NCI-H446 (cell line): ENCODE data around the gene NFU1.
"Not testable (repeated sequence)": the region's sequence is repeated elsewhere in the genome, so short reads cannot be mapped to it uniquely, and the experiment has no call there.

Experiments used
- DNase-seq, 2 experiments: peaks; one replicate each; lab custom pipeline; 2025; lab: John Stamatoyannopoulos, UW

The NFU1 gene

GRCh38 chr2:69387770-69388481, 49.3 kb downstream of the NFU1 start:
- no peak for DNase-seq

DNA sequence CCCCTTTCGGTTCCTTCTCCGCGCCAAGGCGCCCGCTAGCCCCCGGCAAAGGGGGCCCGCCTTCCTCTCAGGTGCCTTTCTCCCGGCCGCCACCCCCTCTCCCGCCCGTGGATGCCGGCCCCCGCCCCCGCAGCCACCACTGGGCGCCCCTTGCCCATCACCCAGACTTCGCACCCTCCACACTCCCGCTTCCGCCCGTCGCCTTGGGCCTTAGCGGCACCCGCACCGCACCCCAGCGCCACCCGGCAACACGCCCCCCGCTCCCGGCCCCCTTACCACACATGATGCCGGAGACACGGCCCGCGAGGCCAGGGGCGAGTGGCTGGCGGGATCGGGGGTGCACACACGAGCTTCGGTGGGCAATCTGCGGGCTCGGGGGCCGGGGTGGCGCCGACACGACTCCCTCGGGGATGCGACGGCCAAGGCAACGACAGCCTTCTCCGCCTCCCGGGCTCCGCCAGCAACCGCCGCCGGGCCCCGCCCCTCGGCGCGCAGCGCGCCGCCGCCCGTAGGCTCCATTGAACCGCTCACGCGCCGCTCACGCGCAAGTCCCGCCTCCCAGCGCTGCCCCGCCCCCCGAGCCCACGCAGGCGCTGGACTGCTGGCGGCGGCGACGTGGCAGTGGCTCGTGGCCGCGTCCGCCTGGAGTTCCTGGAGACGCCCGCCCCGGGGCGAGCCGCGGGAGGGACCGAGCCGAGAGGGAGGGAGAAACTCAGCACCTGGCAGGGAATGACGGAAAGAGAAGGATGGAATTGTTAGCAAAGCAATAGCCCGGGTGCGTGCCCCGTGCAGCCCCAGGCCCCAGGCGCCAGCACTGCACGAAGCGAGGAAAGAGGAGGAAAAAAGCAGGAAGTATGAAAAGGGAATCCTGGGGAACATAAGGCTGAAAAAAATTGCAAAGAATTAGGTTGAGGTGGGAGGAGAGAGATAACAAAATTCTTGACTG, 50.2 kb downstream of the NFU1 start, which contains the start of gene GFPT1:
Gene GFPT1, minus strand, starts transcription at position 439 of the 946 bp plus-strand sequence. Its CDS starts 156 bp downstream, at position 283.
- peak; percentile 77 to 93 for DNase-seq

DNA sequence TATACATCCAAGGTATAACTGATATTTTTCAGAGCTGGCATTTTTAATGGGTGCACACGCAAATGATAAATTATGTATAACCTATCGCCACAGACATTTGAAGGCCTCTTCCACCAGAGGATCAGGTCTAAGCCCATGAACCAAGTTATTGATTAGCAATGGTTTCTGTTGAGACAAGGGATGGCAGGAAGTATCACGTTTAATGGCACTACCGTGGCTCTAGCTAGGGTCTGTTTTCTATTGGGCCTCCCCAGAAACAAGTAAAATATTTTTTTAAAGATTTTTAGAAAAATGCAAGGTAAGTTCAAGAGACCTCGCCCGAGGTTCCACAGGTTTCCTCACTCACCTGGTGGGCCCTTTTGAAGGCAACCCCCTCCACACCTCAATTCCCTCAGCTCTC, 50.9 kb downstream of the NFU1 start:
- no peak for DNase-seq

DNA sequence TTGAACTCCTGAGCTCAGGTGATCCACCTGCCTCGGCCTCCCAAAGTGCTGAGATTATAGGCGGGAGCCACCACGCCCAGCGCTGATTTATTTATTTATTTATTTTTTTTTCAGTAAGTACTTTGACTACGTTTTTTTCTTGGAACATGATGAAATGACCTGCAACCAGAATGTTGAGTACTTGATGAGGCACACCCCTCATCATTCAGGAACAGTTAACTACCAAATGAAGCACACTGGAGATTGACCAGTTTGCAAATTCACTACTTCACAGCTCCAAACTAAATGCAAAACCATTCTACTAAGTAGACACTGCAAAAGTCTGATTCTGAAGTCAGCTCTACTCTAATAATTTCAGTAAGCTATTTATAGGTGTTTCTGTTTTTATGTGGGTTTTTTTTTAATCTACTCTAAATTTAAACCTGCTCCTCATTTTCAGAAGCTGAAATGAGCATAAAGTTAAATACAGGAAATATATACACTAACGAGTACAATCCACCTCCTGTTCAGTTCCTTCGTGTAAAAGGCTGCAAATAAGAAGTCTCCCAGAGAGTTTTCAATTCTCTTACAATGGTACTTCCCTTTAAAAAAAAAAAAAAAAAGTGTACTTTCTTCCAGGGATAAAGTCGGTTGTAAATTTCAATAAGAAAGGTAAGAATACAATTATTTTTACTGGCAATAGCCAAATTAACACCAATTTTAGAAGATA, 51.6 kb downstream of the NFU1 start:
- DNase-seq, result no peak

DNA sequence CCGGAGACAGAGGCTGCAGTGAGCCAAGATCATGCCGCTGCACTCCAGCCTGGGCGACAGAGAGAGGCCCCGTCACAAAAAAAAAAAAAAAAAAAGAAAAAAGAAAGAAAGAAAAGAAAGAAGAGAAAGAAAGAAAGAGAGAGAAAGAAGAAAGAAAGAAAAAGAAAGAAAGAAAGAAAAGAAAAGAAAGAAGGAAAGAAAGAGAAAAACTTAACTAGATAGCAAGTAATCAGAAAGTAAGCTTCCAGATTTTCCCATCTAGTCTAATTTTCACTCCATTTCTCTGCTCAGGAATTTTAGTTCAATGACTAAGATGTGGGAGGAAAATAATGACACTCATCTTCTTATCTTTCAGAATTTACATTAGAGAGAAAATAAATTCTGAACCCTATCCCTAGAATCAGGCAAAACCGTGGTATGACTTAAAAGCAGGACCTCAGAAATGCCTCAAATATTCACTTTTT, 52.6 kb downstream of the NFU1 start:
- DNase-seq, result no peak

- DNase-seq, result no peak
Observed at GRCh38 chr2:69383176-69383812, 53.9 kb downstream of the NFU1 start.

DNA sequence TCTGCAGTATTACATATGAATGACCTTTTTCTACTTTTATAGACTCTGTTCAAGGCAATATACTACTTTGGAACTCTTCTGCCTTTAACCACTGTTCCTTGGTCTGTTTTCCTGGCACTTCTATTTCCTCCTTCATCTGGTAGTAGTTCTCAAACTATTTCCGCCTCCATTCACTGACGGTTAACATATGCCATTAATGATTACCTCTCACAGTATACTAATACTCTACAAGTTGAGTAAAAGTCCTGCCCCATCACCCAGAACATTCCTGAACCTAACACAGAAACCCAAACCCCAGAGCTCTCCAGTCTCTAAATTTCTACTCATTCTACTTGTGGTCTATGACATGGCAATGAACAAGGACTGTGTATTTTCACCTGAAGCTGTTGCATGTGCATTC, 54.7 kb downstream of the NFU1 start:
- DNase-seq, result no peak

DNA sequence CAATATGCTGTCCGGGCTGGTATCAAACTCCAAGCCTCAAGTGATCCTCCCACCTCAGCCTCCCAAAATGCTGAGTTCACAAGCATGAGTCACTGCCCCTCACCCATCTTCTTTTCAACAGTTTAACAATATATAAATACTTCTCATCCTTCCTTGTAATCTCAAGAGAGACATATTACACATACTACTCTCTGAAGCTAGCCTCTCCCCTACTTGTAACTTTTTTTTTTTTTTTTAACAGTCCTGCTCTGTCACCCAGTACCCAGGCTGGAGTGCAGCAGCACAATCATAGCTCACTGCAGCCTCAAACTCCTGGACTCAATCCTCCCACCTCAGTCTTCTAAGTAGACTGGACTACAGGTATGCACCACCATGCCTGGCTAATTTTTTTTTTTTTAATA, 55.9 kb downstream of the NFU1 start:
- no peak for DNase-seq

DNA sequence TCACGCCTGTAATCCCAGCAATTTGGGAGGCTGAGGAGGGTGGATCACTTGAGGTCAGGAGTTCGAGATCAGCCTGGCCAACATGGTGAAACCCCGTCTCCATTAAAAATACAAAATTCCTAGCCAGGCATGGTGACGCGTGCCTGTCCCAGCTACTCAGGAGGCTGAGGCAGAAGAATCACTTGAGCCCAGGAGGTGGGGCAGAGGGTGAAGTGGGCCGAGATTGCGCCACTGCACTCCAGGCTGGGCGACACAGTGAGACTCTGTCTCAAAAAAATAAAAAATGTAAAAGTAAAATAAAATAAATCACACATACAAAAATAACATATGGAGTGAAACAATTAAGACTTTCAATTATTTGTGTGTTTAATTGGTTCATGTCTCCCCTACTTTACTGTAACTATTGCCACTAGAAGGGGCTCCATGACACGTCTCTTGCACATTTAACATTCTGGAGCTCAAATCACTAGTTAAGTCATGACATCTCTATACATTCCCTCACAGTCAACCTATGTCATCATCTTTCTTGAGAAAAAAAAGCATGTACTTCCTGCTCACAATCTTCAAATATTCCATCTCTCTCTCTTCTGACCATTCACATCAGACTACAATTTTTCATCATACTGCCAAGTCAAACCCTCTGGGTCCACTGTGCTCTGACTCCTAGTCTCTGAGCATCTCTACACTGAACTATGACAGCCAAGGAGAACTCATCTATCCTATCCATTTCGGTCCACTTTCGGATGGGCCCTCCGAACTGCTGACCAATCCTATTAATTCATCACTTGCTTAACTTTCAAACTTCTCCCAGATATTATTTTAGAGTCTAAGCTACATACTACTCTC, 56.9 kb downstream of the NFU1 start:
- DNase-seq, result no peak

DNA sequence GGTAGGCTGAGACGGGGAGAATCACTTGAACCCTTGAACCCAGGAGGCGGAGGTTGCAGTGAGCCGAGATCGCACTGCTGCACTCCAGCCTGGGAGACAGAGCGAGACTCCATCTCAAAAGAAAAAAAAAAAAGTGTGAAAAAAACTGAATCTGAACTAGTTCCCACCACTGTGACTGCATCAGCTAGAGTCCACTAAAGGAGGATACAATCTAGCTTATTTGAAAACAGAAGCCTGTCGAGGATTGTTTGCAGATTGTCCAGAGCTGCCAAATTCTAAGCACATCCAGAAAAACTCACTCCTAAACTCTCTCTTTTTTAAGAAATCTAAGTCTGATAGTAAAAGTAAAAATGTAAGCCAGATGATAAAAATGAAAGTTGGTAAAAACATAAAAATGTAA, 60.8 kb downstream of the NFU1 start:
- no peak for DNase-seq

GRCh38 chr2:69375494-69376353, 61.5 kb downstream of the NFU1 start:
- peak in 1 of 2 experiments; percentile 36 for DNase-seq

DNA sequence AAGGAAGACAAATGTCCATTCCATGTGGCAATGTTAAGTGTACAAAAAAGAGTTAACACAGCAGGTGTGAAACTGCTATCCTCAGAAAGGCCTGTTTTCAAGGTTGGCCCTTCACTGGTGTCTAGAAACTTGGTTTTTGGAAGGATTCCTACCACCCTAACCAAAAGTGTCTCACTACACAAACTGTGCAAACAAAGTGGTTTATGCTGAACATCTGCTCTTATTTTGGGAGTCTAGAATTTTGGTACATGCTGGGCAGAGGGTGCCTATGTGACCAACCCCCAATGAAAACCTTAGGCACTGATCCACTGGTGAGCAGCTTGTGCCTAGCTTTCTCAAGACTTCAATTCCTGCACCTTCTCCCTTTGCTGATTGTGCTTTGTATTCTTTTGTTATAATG, 64.5 kb downstream of the NFU1 start:
- no peak for DNase-seq

GRCh38 chr2:69369802-69370201, 67.4 kb downstream of the NFU1 start:
- no peak for DNase-seq

DNA sequence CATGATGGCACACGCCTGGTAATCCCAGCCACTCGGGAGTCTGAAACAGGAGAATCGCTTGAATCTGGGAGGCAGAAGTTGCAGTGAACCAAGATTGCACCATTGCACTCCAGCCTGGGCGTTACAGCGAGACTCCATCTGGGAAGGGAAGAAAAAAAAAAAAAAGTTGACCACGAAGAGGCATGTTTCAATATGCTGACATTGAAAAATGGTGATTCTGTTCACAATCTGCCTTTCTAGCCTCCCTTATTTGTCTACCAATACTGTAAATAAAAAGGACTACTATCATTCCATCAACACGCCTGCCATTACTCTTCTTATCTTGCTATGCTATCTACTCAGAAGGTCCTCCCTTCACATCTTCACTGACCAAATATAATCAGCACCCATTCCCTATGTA, 68.6 kb downstream of the NFU1 start:
- no peak for DNase-seq

GRCh38 chr2:69359371-69359770, 77.9 kb downstream of the NFU1 start:
- no peak for DNase-seq

- DNase-seq, result no peak
Observed at GRCh38 chr2:69358914-69359313, 78.3 kb downstream of the NFU1 start.

- DNase-seq, result no peak
Observed at GRCh38 chr2:69356471-69356870, 80.8 kb downstream of the NFU1 start.

DNA sequence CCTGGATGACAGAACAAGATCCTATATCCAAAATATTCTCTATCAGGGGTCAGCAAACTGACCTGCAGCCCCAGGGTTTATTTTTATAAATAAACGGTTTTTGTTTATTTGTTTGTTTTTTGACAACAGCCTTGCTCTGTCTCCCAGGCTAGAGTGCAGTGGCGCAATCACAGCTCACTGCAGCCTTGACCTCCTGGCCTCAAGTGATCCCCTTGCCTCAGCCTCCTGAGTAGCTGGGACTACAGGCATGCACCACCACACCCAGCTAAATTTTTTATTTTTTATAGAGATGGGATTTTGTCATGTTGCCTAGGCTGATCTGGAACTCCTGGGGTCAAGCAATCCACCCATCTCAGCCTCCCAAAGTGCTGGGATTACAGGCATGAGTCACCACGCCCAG, 82.3 kb downstream of the NFU1 start:
- not testable (repeated sequence) for DNase-seq

GRCh38 chr2:69353360-69353759, 83.9 kb downstream of the NFU1 start:
- DNase-seq, result no peak

DNA sequence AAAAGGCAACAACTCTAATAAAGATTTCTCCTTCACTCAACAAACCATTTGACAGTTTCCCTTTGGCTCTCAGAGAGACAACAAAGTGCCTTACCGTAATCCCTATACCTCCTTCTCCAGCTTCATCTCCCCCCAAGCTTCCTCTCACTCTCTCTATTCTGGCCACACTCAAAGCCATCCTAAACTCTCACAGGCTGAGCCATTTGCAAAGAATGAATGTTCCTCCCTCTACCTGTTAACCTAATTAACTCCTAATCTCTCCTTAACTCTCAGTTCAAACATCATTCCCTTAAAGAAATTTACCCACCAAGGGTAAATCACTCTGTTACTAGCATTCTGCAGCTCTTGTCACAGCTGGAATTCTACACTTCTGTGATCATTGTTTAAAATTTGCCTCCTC, 88.5 kb downstream of the NFU1 start:
- no peak for DNase-seq
